VCaP (cell line): ENCODE data around the gene CCDC198.

ENCODE experiments used
- H3K27ac ChIP-seq: fragments of 450-650 bp; 2 replicates; pipeline ENCODE4 v1.5.1; 2017
- CTCF ChIP-seq: fragments of 450-650 bp; conservative IDR thresholded peaks from 2 replicates; pipeline ENCODE4 v1.5.1; 2017; ENCODE audit warnings: mild to moderate bottlenecking, moderate library complexity

The CCDC198 gene

GRCh38 chr14:57470909-57471308, 22.7 kb downstream of the CCDC198 start:
- no peak for TF ChIP-seq CTCF
- H3K27ac ChIP-seq: no peak overlapping the region

GRCh38 chr14:57464008-57464730, 29.5 kb downstream of the CCDC198 start:
- no peak overlapping the region for H3K27ac ChIP-seq
- TF ChIP-seq CTCF: no peak

- no peak overlapping the region for H3K27ac ChIP-seq
- TF ChIP-seq CTCF: no peak
These were observed 31.1 kb downstream of the CCDC198 start for GRCh38 chr14:57462551-57462950.

GRCh38 chr14:57461777-57462320, 31.8 kb downstream of the CCDC198 start:
- no peak for TF ChIP-seq CTCF
- no peak overlapping the region for H3K27ac ChIP-seq

GRCh38 chr14:57435923-57436322, 57.7 kb downstream of the CCDC198 start:
- peak; percentile 28; the same call in 1 of the 2 replicates for TF ChIP-seq CTCF

GRCh38 chr14:57420986-57421385, 72.7 kb downstream of the CCDC198 start:
- H3K27ac ChIP-seq: no peak overlapping the region
- TF ChIP-seq CTCF: no peak

More at GRCh38 chr14:57435923-57436322, 57.7 kb downstream of the CCDC198 start:
- no peak overlapping the region for H3K27ac ChIP-seq

GRCh38 chr14:57420033-57420432, 73.6 kb downstream of the CCDC198 start:
- TF ChIP-seq CTCF: no peak
- H3K27ac ChIP-seq: no peak overlapping the region
